Thymus (tissue), 14 donors: ENCODE data around the gene SOAT1. TPM values are rescaled to one million over a fixed set of nuclear protein-coding genes. Genes with fewer than 3 reads are reported as not detected.
"Not testable (repeated sequence)": the region's sequence is repeated elsewhere in the genome, so short reads cannot be mapped to it uniquely, and the experiment has no call there.

Experiments used
- DNase-seq, 9 donors: peaks; one replicate each; pipeline ENCODE4 v3.0.0-alpha.2; 2013; ENCODE audit warnings: low spot score in 9 of 9, low read depth in 6 of 9, missing footprints in 1 of 9
- H3K27ac ChIP-seq, 2 donors: one replicate each; pipeline ENCODE4 v1.5.1; 2013; ENCODE audit warnings: control low read depth in 1 of 2, low read depth in 1 of 2, low read length in 1 of 2, mild to moderate bottlenecking in 1 of 2, moderate library complexity in 1 of 2
- H3K27me3 ChIP-seq, 2 donors: one replicate each; pipeline ENCODE4 v1.5.1; 2013; ENCODE audit warnings: low read length in 1 of 2; ENCODE audit not compliant: control insufficient read depth in 2 of 2, insufficient read depth in 1 of 2
- H3K36me3 ChIP-seq, 2 donors: one replicate each; pipeline ENCODE4 v1.5.1; 2013; ENCODE audit warnings: low read length in 1 of 2, mild to moderate bottlenecking in 1 of 2, moderate library complexity in 1 of 2; ENCODE audit not compliant: control insufficient read depth in 2 of 2, insufficient read depth in 2 of 2
- H3K4me1 ChIP-seq, 2 donors: one replicate each; pipeline ENCODE4 v1.5.1; 2013; ENCODE audit warnings: low read length in 2 of 2; ENCODE audit not compliant: control insufficient read depth in 2 of 2, insufficient read depth in 2 of 2
- H3K4me3 ChIP-seq, 2 donors: one replicate each; pipeline ENCODE4 v1.5.1; 2013; ENCODE audit warnings: low read length in 2 of 2, control low read depth in 1 of 2, mild to moderate bottlenecking in 1 of 2
- H3K9me3 ChIP-seq, 2 donors: one replicate each; pipeline ENCODE4 v1.5.1; 2013; ENCODE audit warnings: low read length in 1 of 2, mild to moderate bottlenecking in 1 of 2; ENCODE audit not compliant: control insufficient read depth in 2 of 2, insufficient read depth in 1 of 2
- WGBS: extraction: QIAGEN DNeasy Blood & Tissue Kit; methylation state at CpG from one replicate; pipeline ENCODE4 v1.1.7; 2013; 5-methylcytosine and 5-hydroxymethylcytosine counted together
- long read RNA-seq, 10 donors: transcript quantifications; one replicate each; lab custom pipeline, GENCODE V29; 2026
- polyA plus RNA-seq: library from polyadenylated mRNA; stranded (reverse); fragments of 200-250 nt; gene quantifications from one replicate; pipeline ENCODE4 v1.2.3, GENCODE V29; 2013
- total RNA-seq: library from RNA; stranded (reverse); fragments of 120-200 nt; gene quantifications from one replicate; pipeline ENCODE4 v1.2.4, GENCODE V29; 2013
- donor health status: healthy.

The SOAT1 gene
- total RNA-seq (7.9 TPM), polyA plus RNA-seq (8.8 TPM)
- long read RNA-seq, donor 1, full-length matches to known transcripts, result 1 of 1 reads
- long read RNA-seq, donor 1, partial matches to known transcripts, result 0 of 1 reads
- long read RNA-seq, donor 1, other reads (novel, unspliced or antisense), result 0 of 1 reads
- long read RNA-seq, donor 2, full-length matches to known transcripts, result 6 of 6 reads
- long read RNA-seq, donor 2, partial matches to known transcripts, result 0 of 6 reads
- long read RNA-seq, donor 2, other reads (novel, unspliced or antisense), result 0 of 6 reads
- long read RNA-seq, donor 3, full-length matches to known transcripts, result 1 of 1 reads
- long read RNA-seq, donor 3, partial matches to known transcripts, result 0 of 1 reads
- long read RNA-seq, donor 3, other reads (novel, unspliced or antisense), result 0 of 1 reads
- long read RNA-seq, donor 4, full-length matches to known transcripts, result 1 of 1 reads
- long read RNA-seq, donor 4, partial matches to known transcripts, result 0 of 1 reads
- long read RNA-seq, donor 4, other reads (novel, unspliced or antisense), result 0 of 1 reads
- long read RNA-seq, donor 5, full-length matches to known transcripts, result 9 of 14 reads
- long read RNA-seq, donor 5, partial matches to known transcripts, result 5 of 14 reads
- long read RNA-seq, donor 5, other reads (novel, unspliced or antisense), result 0 of 14 reads
- long read RNA-seq, donor 6, partial matches to known transcripts, result 7 of 7 reads
- long read RNA-seq, donor 6, other reads (novel, unspliced or antisense), result 0 of 7 reads
- long read RNA-seq, donor 7, full-length matches to known transcripts, result 4 of 15 reads
- long read RNA-seq, donor 7, partial matches to known transcripts, result 11 of 15 reads
- long read RNA-seq, donor 7, other reads (novel, unspliced or antisense), result 0 of 15 reads
- long read RNA-seq, donor 8, result 0 reads
- long read RNA-seq, donor 9, full-length matches to known transcripts, result 2 of 2 reads
- long read RNA-seq, donor 9, partial matches to known transcripts, result 0 of 2 reads
- long read RNA-seq, donor 9, other reads (novel, unspliced or antisense), result 0 of 2 reads
- long read RNA-seq, donor 10, full-length matches to known transcripts, result 1 of 1 reads
- long read RNA-seq, donor 10, partial matches to known transcripts, result 0 of 1 reads
- long read RNA-seq, donor 10, other reads (novel, unspliced or antisense), result 0 of 1 reads

- under 1% methylated on average over 71 of the region's 71 CpGs for WGBS
- H3K4me3 ChIP-seq, result peak within 1 kb of the TSS; percentile 87 to 96
- H3K9me3 ChIP-seq, result no peaks in the 10 kb centered on the region
- no peaks in the 10 kb centered on the region for H3K36me3 ChIP-seq
- peaks cover 13 to 14% of the 10 kb centered on the region in 2 donors for H3K4me1 ChIP-seq
- H3K27ac ChIP-seq, result peak within 1 kb of the TSS; percentile 86 to 90
- DNase-seq, result peak; percentile 78 to 93 (median 87)
- no peaks in the 10 kb centered on the region for H3K27me3 ChIP-seq
These were observed at the start of gene SOAT1 for GRCh38 chr1:179293340-179294327. Gene SOAT1, plus strand, starts transcription at chr1:179293797. Its CDS starts 8,888 bp downstream, at chr1:179302685.

DNA sequence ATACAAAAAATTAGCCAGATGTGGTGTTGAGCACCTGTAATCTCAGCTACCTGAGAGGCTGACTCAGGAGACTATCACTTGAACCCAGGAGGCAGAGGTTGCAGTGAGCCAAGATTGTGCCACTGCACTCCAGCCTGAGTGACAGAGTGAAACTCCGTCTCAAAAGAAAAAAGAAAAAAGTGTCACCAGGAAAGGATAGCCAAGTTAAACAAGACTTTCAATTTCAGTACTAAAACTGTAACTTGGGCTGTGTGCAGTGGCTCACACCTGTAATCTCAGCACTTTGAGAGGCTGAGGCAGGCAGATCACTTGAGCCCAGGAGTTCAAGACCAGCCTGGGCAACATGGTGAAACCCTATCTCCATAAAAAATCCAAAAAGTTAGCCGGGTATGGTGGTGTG is 48.2 kb upstream of the SOAT1 start:
- not testable (repeated sequence) for H3K27ac ChIP-seq, H3K9me3 ChIP-seq, H3K27me3 ChIP-seq, H3K4me3 ChIP-seq, H3K4me1 ChIP-seq, DNase-seq, H3K36me3 ChIP-seq
- 95% methylated on average over 2 of the region's 2 CpGs for WGBS

GRCh38 chr1:179247923-179248322 is 45.7 kb upstream of the SOAT1 start:
- Histone ChIP-seq H3K27ac (no peak overlapping the region), H3K4me1 (no peaks in the 10 kb centered on the region), H3K27me3 (no peaks in the 10 kb centered on the region), H3K4me3 (no peak overlapping the region), H3K9me3 (no peaks in the 10 kb centered on the region), H3K36me3 (no peaks in the 10 kb centered on the region)
- 98% methylated on average over 9 of the region's 9 CpGs for WGBS
- DNase-seq, result no peak

GRCh38 chr1:179251675-179252074 is 41.9 kb upstream of the SOAT1 start:
- H3K4me1 ChIP-seq, result no peaks in the 10 kb centered on the region

GRCh38 chr1:179252606-179253005 is 41.0 kb upstream of the SOAT1 start:
- H3K36me3 ChIP-seq, result no peaks in the 10 kb centered on the region
- no peaks in the 10 kb centered on the region for H3K27me3 ChIP-seq
- no peaks in the 10 kb centered on the region for H3K4me1 ChIP-seq
- DNase-seq, result no peak
- H3K27ac ChIP-seq, result no peak overlapping the region
- WGBS, result 84% methylated on average over 4 of the region's 4 CpGs
- H3K4me3 ChIP-seq, result no peak overlapping the region
- no peaks in the 10 kb centered on the region for H3K9me3 ChIP-seq

More at GRCh38 chr1:179251675-179252074, 41.9 kb upstream of the SOAT1 start:
- 95% methylated on average over 1 of the region's 1 CpG for WGBS
- peak in 1 of 9 donors; percentile 7 for DNase-seq
- Histone ChIP-seq H3K27me3 (no peaks in the 10 kb centered on the region), H3K9me3 (no peaks in the 10 kb centered on the region), H3K36me3 (no peaks in the 10 kb centered on the region), H3K4me3 (no peak overlapping the region), H3K27ac (no peak overlapping the region)

- H3K27me3 ChIP-seq, result no peaks in the 10 kb centered on the region
- H3K4me3 ChIP-seq, result no peak overlapping the region
- no peak overlapping the region for H3K27ac ChIP-seq
- no peaks in the 10 kb centered on the region for H3K4me1 ChIP-seq
- H3K36me3 ChIP-seq, result no peaks in the 10 kb centered on the region
- H3K9me3 ChIP-seq, result no peaks in the 10 kb centered on the region
- 94% methylated on average over 8 of the region's 8 CpGs for WGBS
- DNase-seq, result no peak
These were observed 40.2 kb upstream of the SOAT1 start for GRCh38 chr1:179253286-179253972.

DNA sequence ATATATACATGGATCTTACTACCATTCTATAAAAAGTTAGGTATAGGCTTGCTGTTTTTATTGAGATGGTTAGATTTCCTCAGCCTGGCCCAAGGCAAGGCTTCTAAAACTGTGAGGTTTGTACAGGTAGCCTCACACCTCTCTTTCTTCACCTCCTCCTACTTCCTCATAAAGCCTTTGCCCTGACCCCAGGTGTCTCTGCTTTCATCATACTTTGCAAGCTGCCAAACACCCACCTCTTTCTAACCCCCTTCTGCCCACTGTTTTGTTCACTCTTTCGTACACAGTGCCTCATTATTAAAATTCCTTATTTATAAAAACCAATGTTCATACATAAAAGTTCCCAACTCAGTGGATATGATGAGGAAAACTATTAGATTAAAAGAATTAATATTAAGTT is 31.4 kb upstream of the SOAT1 start:
- 97% methylated on average over 1 of the region's 1 CpG for WGBS
- no peaks in the 10 kb centered on the region for H3K36me3 ChIP-seq
- H3K27ac ChIP-seq, result no peak overlapping the region
- H3K4me3 ChIP-seq, result no peak overlapping the region
- DNase-seq, result no peak
- no peaks in the 10 kb centered on the region for H3K9me3 ChIP-seq
- H3K27me3 ChIP-seq, result no peaks in the 10 kb centered on the region
- no peaks in the 10 kb centered on the region for H3K4me1 ChIP-seq

DNA sequence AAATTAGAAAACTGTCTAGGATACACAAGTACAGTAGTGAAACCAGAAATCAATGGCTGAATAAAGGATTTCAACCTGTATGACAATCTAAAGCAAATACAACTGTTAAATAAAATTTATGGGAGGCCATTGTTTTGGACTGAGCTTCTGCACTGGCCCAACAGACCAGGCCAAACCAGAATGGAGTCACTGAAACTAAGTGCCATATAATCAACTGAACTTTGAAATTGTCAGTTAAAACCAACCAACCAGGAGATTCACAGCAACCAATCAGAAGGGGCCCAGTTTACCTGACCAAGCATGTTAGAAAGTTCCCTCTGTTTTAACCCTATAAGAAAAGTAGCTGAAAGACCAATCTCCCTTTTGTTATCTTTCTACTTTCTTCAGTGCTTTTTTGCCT is 30.5 kb upstream of the SOAT1 start:
- Histone ChIP-seq H3K4me1 (no peaks in the 10 kb centered on the region), H3K27ac (no peak overlapping the region), H3K4me3 (no peak overlapping the region), H3K27me3 (no peaks in the 10 kb centered on the region), H3K36me3 (no peaks in the 10 kb centered on the region), H3K9me3 (no peaks in the 10 kb centered on the region)
- no peak for DNase-seq
